Measurements from ENCODE around the gene PPM1A.

The PPM1A gene

GRCh38 chr14:60248697-60249318, at the start of gene PPM1A:
TSS of gene PPM1A (plus strand) at chr14:60249221. CDS start at chr14:60282704, 33,483 bp downstream.
- peak; percentile 92 for DNase-seq

GRCh38 chr14:60199321-60199720, 49.7 kb upstream of the PPM1A start:
- DNase-seq, result no peak

GRCh38 chr14:60204104-60204842, 44.7 kb upstream of the PPM1A start:
- no peak for DNase-seq

DNA sequence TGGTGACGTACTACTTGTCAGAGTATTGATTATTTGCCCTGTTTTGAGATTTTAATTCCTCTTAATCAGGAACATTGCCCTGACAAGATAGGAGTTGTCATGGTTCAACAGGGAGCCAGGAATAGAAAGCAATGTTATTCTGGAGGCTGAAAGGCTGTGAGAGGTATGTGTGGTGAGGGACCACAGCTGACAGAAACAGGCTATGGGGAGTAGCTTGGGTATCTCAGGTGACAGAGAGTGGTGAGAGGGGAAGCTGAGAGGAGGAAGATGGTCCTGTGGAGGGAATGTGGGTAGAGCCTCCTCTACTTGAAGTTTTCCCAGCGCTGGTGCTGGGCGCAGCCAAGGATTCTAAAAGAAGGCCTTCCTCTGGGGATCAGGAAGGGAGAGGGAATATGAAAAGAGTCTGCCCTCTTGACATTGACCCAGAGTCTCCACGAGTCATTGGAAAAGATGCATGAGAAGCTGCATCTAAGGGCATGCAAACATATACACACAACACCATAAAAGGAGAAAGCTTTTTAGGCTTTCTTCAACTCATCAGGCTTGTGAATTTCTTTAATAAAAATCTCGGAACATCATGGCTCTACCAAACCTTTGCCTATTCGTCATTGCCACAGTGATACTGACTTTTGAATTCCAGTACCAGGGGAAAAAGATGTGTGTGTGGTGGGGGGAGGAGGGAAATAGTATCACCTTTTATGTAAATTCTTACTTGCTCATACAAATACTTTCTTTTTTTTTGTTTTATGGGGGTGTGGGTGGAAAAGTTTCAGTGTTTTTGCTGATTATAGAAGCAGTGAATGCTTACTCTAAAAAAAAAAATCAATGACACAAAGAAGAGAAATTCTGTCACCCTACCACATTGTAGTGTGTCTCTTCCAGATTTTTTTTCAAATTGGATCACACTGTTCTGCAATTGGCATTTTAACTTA, 43.9 kb upstream of the PPM1A start:
- DNase-seq, result no peak

GRCh38 chr14:60206249-60206670, 42.8 kb upstream of the PPM1A start:
- DNase-seq, result no peak

DNA sequence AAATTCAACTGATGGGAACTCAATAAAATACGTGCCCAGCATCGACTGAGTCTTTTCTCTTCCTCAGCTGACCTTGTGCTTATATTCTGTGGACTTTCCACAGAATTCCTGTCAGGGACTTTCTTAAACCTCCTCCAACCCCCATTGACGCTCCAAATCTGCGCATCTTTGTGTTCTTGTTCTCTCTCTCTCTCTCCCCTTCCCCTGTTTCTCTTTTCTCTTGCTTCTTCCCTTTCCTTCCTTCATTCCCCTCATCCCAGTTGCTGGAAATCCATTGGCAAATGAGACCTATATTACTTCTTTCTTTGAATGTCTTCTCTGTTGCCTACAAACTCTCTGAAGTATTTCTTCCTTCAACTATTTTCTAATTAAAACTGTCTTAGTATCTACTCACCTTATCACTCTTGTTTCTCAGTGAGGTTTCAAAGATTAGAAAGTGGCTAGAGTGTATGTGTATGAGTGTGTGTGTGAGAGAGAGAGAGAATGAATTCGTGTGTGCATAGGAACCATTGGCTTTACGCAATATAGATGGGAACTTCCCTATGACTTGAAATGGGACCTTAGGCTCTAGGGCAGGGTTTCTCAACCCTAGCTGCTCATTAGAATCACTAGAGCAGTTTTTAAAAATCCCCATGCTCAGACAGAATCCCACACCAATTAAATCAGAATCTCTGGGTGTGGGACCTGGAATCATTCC, 42.0 kb upstream of the PPM1A start:
- no peak for DNase-seq

DNA sequence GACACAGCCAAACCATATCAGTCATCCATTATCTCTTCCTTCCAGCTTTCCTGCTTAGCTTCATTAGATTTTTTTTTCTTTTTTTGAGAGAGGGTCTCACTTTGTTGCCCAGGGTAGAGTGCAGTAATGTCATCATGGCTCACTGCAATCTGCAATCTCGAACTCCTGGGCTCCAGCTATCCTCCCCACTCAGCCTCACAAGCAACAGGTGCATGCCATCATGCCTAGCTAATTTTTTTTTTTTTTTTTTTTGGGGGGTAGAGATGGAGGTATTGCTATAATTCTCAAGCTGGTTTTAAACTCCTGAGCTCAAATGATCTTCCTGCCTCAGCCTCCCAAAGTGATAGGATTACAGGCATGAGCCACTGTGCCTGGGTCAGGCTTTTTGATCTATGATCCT, 38.3 kb upstream of the PPM1A start:
- no peak for DNase-seq

DNA sequence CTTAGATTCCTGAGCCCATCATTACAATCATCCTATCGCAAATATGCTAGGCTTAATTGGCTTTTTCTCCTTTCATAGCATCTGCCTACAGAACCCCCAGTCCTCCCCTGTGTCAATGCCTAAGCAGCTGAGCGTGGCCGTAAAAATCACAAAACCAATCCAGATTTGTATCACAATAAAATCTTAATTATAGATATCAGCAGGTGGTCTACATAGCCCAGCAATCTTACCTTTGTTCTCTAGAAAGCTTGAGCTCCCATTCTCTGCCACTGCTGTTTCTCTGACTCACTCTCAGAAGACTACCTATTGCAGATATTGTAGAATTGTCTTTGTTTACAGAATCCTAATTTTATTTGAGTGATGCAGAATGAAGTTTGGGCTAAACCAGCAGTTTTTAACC, 37.9 kb upstream of the PPM1A start:
- no peak for DNase-seq

- no peak for DNase-seq
These were observed 36.3 kb upstream of the PPM1A start for GRCh38 chr14:60212503-60213371.

- no peak for DNase-seq
These were observed 35.0 kb upstream of the PPM1A start for GRCh38 chr14:60214003-60214402.

GRCh38 chr14:60214415-60215126, 34.5 kb upstream of the PPM1A start:
- DNase-seq, result no peak

DNA sequence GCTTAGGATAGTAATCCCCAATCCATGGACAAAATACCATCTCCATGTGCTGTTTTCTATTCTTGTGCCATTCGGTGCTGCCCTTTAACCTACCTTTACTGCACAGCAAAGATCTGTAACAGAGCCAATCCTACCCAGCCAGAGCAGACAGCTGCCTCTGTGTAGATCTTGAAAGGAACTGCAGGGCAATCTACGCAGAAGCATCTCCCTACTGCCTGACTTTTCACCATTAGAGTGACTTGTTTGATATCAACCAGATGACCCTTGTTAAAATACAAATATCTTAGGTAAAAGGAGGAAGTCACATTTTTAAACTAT, 33.9 kb upstream of the PPM1A start:
- no peak for DNase-seq

GRCh38 chr14:60215520-60216420, 33.3 kb upstream of the PPM1A start:
- DNase-seq, result no peak

GRCh38 chr14:60217713-60218112, 31.3 kb upstream of the PPM1A start:
- no peak for DNase-seq

GRCh38 chr14:60220084-60220483, 28.9 kb upstream of the PPM1A start:
- DNase-seq, result no peak

DNA sequence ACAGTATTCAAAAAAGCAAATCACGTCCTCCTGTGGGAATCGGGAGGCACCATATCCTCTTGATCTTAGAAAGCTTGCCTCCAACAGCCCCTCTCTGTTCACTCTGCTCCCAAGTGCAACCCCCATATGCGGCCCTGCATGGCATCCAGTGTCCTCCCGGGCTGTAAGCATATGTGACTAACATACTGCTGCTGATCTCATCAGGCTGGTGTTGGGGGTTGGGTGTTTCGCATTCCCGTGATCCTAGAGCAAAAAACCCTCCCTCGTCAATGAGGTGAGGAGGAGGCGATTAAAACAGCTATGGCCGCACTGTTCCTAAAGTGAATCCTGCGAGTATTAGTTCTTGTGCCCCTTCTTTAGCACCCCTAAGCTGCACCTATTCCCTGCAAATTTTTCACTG, 28.1 kb upstream of the PPM1A start:
- DNase-seq, result no peak

- no peak for DNase-seq
These were observed 27.6 kb upstream of the PPM1A start for GRCh38 chr14:60221457-60221856.

DNA sequence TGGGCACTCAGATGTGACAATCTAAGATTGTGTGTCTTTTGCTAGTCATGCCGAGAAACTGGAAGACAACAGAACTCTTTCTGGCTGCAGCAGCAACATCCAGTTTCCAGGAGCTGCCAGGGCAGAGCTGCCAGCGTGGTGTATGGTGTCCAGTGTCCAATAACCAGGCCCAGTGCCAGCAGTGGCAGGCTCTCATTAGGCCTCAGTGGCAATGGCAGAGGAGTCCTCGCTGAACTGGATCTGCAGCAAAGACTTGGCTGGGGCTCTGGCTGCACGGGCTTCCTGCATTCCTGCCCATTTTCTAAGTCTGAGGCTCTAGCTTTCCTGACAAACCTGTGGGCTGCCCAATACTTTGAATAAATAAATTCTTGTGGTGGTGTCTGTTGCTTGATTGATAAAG, 26.2 kb upstream of the PPM1A start:
- DNase-seq, result no peak

DNA sequence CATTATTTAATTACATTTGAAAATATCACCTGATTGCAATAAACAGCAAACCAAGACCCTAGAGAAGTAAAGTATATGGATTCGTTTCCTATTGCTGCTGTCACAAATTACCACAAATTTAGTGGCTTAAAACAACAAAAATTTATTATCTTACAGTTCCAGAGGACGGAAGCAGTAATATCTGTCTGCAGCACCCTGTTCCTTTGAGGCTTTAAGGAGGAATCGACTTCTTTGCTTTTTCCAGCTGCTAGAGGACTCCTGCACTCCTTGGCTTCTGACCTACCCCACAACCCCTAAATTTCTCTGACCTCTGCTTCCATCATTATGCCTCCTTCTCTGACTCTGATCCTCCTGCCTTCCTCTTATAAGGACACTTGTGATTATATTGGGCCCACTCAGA, 23.8 kb upstream of the PPM1A start:
- no peak for DNase-seq

- no peak for DNase-seq
These were observed 22.7 kb upstream of the PPM1A start for GRCh38 chr14:60226298-60226697.
